GM12874 (cell line): ENCODE data around the gene NUP98.

Experiments
- TF ChIP-seq, protein P1 (sequence below): IDR thresholded peaks from 2 replicates; pipeline ENCODE4 v1.5.1; 2011; ENCODE audit warnings: low read depth, mild to moderate bottlenecking, control low read depth, low read length, moderate library complexity; ENCODE audit not compliant: insufficient read depth

The NUP98 gene

DNA sequence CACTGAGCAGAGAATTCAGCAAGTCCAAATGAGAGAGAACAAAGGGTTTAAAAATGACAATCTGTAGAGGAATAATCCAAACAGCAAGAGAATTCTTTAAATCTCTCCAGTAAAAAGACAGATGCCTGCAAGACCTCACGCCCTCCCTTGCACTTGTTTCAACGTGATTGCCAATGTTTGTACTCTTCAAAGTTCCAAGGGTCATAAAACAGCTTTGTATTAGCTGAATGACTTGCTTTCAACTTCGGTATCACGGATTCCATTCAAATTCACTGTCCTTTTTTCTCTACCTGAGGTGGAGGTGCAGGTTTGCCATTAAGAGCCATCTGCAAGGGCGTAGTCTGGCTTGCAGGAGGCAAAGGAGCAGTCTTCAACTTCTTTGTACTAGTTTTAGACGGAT lies 85.1 kb downstream of the NUP98 start:
- TF ChIP-seq, protein P1, sequence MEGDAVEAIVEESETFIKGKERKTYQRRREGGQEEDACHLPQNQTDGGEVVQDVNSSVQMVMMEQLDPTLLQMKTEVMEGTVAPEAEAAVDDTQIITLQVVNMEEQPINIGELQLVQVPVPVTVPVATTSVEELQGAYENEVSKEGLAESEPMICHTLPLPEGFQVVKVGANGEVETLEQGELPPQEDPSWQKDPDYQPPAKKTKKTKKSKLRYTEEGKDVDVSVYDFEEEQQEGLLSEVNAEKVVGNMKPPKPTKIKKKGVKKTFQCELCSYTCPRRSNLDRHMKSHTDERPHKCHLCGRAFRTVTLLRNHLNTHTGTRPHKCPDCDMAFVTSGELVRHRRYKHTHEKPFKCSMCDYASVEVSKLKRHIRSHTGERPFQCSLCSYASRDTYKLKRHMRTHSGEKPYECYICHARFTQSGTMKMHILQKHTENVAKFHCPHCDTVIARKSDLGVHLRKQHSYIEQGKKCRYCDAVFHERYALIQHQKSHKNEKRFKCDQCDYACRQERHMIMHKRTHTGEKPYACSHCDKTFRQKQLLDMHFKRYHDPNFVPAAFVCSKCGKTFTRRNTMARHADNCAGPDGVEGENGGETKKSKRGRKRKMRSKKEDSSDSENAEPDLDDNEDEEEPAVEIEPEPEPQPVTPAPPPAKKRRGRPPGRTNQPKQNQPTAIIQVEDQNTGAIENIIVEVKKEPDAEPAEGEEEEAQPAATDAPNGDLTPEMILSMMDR = no peak

DNA sequence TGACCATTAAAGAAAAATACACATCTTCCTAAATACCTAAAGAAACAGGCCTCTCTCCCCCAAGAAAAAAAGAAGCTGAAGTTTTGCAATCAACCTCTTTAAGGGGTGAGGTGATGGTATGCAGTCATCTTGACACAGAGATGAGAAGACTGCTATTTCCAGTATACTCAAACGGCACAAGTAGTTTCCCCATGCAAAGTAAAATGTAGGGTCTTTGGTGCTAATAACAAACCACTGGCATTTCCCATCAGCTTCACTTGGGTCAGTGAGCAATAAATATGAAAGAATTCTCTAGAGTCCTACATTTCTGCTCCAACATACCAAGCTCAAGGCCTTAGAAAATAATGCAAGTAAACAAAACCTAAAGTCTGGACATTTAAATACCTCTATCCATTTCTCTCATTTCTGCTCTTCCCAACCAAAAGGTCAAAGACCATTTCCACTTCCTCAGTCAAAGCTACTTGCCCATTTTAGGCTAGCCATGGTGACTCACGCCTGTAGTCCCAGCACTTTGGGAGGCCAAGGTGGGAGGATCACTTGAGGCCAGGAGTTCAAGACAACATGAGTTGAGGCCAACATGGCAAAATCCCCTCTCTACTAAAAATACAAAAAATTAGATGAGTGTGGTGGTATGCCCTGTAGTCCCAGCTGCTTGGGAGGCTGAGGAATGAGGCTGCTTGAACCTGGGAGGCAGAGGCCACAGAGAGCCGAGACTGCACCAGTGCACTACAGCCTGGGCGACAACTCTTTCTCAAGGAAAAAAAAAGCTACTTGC lies 86.7 kb downstream of the NUP98 start:
- TF ChIP-seq, protein P1 = no peak

DNA sequence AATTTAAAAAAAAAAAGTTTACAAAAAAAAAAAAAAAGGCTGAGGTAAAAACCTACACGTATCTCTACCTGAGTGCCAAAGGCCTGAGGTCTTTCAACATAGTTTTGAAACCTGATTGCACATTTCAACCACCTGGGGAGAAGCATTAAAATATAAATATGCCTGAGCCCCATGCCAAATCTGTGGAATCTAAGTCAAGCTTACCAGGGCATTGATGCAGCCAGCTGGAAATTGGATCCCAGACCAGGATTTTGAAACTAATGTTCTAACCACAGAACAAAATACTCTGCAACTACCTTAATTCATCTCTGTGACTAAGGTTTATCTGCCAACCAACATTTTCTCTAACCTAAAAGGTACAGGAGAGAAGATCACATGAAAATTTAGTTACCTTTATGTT lies 87.4 kb downstream of the NUP98 start:
- TF ChIP-seq, protein P1 = no peak

DNA sequence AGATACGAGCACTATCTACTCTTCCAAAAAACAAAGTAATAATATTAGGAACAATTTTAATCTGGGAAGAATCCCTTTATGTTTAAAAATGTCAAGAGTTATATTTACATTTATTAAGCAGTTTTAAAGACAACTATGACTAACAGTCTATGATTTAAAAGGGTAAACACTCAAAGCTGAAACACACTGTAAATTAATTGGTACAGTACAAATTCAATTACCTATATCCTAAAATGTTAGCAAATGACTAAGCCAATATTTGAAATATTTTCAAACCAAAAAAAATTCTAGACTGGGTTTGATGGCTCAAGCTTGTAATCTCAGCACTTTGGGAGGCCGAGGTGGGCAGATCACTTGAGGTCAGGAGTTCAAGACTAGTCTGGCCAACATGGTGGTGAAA lies 90.2 kb downstream of the NUP98 start:
- TF ChIP-seq, protein P1 = no peak

DNA sequence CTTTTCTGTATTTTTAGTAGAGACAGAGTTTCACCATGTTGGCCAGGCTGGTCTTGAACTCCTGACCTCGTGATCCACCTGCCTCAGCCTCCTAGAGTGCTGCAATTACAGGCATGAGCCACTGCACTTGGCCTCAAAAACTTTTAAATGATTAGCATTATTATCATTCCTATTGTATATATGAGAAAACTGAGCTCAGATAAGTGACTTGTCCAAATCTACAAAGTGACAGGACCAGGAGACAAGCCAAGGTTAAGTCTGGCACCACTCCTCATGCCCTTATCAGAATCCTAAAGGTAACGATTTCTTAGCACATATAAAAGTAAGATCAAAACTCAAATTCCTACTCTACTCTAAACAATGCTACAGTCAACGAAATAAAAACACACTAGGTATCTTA lies 94.0 kb downstream of the NUP98 start:
- TF ChIP-seq, protein P1 = no peak

DNA sequence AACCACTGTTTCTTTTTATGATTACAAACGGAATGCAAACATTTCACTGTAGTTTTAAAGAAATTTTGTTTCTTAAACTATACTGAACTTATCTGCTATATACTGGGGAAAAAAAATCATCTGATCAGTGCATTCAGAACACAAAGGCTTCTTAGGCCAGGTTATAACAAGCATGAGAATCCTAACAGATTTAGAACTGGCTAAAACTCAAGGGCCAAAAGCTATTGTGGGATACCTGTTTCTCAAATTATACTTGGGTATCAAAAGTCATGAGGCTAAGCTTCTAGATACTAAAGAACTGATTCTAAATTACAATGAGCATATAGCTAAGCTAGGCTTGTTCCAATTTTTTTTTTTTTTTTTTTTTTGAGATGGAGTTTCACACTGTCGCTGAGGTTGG lies 96.4 kb downstream of the NUP98 start:
- TF ChIP-seq, protein P1 = no peak

DNA sequence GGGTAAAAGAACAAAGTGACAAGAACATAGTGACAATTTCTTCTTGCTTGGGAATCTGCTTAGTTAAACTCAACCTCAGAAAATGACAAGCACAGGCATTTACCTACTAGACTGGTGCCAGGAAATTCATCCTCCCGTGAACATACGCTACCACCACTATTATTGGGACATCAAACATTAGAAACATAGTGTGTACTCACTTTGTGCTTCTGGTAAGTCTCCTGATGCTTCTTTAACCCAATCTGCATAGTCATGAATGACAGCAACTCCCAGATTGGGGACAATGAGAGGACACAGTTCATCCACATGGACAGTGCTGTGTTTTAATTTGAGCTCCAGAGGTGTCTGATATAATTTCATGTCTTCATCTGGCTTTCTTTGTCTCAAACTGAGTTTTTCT lies 96.9 kb downstream of the NUP98 start:
- TF ChIP-seq, protein P1 = no peak
